GM18526 (cell line): ENCODE measurements around the gene ST6GALNAC6.

Experiments
- POLR2A ChIP-seq: IDR thresholded peaks from 3 replicates; pipeline ENCODE4 v1.6.1; 2011; ENCODE audit not compliant: insufficient read length; ENCODE audit errors: extremely low read depth

Gene ST6GALNAC6

GRCh38 chr9:127892831-127893230, 6.6 kb downstream of the ST6GALNAC6 start:
- no peak for TF ChIP-seq POLR2A

GRCh38 chr9:127890053-127890452, 9.3 kb downstream of the ST6GALNAC6 start:
- no peak for TF ChIP-seq POLR2A

DNA sequence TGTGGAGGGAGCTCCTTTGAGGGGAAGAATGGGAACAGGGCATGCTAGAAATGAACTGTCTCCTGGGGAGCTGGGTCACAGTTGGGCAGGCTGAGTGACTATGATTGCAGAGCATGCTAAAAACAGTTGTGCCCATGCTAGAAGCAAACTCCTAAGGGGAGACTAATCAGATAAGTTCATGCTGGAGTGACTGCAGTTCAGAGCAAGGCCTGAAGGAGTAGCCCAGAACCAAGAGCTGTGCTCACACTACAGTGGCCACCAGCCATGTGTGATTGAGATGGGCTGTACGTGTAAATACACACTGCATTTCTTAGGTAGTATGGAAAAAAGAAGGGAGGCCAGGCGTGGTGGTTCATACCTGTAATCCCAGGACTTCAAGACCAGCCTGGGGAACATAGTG, 11.6 kb downstream of the ST6GALNAC6 start:
- TF ChIP-seq POLR2A = no peak

DNA sequence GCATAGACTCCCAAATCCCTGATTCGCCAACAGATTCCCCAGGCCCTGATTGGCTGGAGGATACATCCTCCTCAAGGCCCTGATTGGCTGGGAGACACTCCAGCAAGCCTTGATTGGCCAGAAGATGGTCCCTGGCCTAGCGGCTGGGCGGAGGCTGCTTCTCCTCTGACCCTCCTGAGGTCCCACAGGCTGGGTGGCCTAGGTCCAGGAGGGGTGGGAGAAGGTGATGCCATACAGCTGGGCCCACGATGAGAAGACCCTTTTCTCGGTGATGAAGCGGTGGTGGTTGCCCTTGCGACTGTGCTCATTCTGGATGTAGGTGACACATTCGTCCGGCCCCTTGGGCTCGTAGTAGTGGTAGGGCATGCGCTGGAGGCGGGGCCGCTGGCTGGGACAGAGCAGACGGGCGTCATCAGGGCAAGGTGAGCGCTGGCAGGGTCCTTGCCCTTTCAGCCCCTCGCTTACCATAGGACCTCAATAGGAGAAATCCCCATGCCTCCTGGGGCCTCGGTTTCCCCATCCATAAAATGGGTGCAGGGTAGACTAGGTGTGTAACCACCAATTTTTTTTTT, 12.9 kb downstream of the ST6GALNAC6 start:
- TF ChIP-seq POLR2A = no peak

GRCh38 chr9:127885508-127886281, 13.7 kb downstream of the ST6GALNAC6 start:
- TF ChIP-seq POLR2A = no peak

GRCh38 chr9:127884976-127885490, 14.4 kb downstream of the ST6GALNAC6 start:
- TF ChIP-seq POLR2A = no peak

DNA sequence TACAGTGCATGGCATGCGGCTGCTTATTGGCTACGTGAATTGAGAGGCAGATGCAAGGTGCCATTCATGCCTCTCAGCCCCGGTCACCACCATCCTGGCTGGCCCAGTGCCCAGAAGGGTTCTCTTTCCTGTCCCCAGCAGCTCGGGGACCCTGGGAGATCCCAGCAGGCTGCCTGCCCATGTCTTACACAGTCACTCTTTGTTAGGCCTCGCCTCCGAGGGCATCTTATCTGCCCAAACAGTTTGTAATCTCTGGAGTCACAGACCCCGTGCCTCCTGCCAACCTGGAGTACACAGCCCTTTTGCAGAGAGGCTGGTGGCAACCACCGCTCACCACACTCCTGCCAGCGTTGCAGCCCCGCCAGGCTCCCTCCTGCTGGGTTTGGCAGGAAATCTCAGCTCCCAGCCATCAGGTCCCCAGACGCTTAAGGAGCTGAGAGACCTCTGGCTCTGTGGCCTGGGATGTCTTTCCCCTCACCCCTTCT, 14.9 kb downstream of the ST6GALNAC6 start:
- no peak for TF ChIP-seq POLR2A

DNA sequence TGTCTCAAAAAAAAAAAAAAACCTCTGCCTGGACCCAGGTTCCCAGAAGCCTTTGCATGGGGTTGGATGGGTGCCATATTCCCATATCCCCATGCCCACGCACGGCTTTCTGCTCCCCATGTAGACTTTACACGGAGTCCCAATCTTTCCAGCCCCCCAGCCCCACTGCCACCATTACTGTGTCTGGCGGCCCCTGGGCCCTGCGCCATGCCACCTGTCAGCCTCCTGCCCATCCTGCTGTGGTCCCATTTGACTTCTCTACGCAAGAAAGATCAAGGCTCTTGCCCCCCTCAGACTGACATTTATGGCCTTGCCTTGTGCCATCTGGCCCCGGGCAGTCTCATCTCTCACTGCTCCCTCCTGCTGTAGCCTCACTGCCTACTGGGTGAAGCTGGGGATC, 15.4 kb downstream of the ST6GALNAC6 start:
- TF ChIP-seq POLR2A = no peak

DNA sequence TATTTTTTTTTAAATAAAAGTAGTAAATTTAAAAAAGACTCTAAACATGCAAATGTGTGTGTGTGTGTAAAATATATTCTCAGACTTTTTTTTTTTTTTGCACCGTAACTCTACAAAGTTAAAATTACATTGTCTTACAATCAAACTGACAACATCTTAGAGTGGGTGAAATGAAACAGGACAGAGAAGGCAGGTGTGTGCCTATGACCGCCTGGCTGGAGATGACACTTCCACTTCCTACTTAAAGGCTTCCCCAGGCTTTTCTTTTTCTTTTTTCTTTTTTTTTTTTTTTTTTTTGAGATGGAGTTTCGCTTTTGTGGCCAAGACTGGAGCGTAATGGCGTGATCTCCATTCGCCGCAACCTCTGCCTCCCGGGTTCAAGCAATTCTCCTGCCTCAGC, 19.3 kb downstream of the ST6GALNAC6 start:
- TF ChIP-seq POLR2A = no peak

DNA sequence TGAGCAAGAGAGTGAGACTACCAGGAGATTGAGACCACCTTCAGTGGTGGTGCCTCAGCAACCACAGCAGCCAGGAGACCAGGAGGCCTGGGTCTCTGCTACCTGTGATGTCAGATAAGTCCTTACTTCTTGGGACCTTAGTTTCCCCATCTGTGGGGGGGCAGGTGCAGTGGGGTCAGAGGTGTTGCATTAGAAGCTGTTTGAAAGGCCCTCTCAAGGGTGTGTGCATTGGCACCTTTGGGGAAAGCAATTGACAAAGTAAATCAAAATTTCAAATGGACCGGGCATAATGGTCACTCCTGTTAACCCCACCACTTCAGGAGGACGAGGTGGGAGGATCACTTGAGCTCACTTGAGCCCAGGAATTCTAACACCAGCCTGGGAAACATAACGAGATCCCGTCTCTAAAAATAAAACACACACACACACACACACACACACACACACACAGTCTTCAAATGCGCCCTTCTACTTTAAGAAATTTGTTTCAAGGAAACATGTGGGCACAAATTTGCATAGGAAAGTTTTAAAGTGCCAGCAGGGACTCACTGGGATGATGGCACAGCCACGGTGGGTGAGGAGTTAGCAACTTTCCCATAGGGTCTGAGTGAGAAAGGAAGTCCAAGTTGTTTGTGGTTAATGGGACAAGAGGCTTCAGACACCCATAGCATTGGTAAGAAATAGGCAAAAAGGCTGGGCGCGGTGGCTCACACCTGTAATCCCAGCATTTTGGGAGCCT, 20.6 kb downstream of the ST6GALNAC6 start:
- TF ChIP-seq POLR2A = no peak

GRCh38 chr9:127878001-127878651, 21.3 kb downstream of the ST6GALNAC6 start:
- TF ChIP-seq POLR2A = no peak

DNA sequence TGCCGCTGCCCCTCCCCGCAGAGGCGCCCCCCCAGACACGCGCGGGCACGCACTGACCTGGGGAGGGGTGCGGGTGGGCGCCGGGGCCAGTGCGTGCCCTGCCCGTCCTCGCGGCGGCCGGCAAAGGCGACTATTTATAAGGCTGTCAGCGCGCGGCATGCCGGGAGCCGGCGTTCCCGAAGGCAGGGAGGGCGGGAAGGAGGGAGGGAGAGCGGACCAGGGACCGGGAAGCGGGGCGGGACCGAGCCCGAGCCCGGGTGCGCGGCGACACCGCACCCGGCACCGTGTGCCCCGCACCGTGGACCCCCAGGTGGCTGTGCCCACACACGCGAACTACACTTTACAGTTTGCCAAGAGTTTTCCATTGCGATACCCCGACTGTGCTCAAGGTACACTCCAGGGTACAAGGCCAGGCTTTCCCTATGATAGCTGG, 21.8 kb downstream of the ST6GALNAC6 start, which contains the start of gene AK1:
Gene AK1, minus strand, starts transcription at position 110 of the 433 bp plus-strand sequence. CDS start 3,058 bp downstream, outside the sequence.
- no peak for TF ChIP-seq POLR2A

DNA sequence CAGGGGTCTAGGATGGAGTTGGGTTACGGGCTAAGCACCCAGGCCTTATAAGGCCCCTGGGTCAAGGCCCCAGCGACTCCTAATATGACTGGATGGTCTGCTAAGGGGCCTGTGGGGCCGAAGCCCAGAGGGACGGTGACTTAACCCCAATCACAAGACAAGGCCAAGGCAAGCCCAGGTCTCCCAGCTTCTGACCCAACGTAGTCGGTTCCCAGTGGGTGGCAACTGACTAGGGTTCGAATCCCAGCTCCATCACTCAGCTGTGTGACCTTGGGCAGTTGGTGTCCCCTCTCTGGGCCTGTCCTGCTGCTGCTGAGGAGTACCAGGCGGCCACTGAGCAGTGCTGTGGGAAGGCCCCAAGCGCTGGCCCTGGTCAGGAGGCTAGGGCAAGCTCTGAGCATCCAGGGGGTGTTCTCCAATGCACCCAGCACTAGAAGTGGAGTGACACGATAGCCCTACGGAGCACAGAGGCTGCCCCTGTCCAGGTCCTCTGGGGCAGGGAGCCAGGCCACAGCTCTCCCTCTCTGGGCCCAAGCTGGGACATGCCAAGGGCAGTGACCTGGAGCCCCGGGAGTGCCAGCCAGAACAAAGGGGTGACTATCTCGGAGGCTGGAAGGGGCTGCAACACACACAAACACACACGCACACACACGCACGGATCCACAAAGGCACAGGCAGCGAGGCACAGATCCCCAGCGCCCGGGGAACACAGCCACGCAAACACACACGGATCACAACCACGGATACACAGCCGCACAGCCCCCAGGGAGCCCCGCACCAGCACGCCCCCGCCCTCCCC, 22.4 kb downstream of the ST6GALNAC6 start:
- TF ChIP-seq POLR2A = no peak

- TF ChIP-seq POLR2A = no peak
These were observed 23.2 kb downstream of the ST6GALNAC6 start for GRCh38 chr9:127876026-127876763.
